Endothelial cell of umbilical vein (primary cell): ENCODE data around the gene RSPRY1. TPM values are rescaled to one million over a fixed set of nuclear protein-coding genes. Genes with fewer than 3 reads are reported as not detected.

Experiments used
- BruUV-seq: library from RNA; stranded (reverse); fragments of 400-500 nt; replicated peaks from 2 replicates; lab custom pipeline; 2021; lab: Mats Ljungman, UMichigan
- CTCF ChIA-PET: fragments of 300-600, 350-600 bp; sonication (Branson Sonifier 250); formaldehyde crosslinking; loops from one replicate; lab custom pipeline; 2021; ENCODE audit warnings: antibody characterized with exemption, inconsistent platforms; lab: Charles Lee
- POLR2A ChIA-PET: fragments of 300-600, 350-600 bp; sonication (Branson Sonifier 250); formaldehyde crosslinking; loops from one replicate; lab custom pipeline; 2021; ENCODE audit warnings: antibody characterized with exemption, inconsistent platforms; lab: Charles Lee
- DNase-seq: peaks from one replicate; pipeline ENCODE4 v3.0.0-alpha.2; 2011; ENCODE audit warnings: low read depth, low spot score
- FAIRE-seq: peaks from 2 replicates; lab custom pipeline; 2011; peaks lifted over from hg19 to GRCh38; lab: Jason Lieb, UNC
- H2AFZ ChIP-seq: 2 replicates; pipeline ENCODE4 v1.6.0; 2012; ENCODE audit warnings: low read depth, low read length, control low read depth, inconsistent platforms
- H3K27ac ChIP-seq: 2 replicates; pipeline ENCODE4 v1.5.1; 2011; ENCODE audit warnings: low read depth, mild to moderate bottlenecking, control low read depth, low read length, moderate library complexity; ENCODE audit not compliant: insufficient read depth
- H3K27me3 ChIP-seq, 2 experiments: 2 replicates each; pipeline versions ENCODE4 v1.6.0 to v1.6.1; 2011; ENCODE audit warnings: low read length in 2 of 2, mixed read lengths in 1 of 2; ENCODE audit not compliant: control insufficient read depth in 2 of 2, insufficient read depth in 2 of 2
- H3K36me3 ChIP-seq, 2 experiments: 2 replicates in 1 of 2; 3 replicates in 1 of 2; pipeline ENCODE4 v1.5.1; 2011; ENCODE audit warnings: low read length in 2 of 2, mild to moderate bottlenecking in 1 of 2, moderate library complexity in 1 of 2; ENCODE audit not compliant: control insufficient read depth in 2 of 2, insufficient read depth in 2 of 2; ENCODE audit errors: extremely low read depth in 1 of 2
- H3K4me1 ChIP-seq: 3 replicates; pipeline ENCODE4 v1.5.1; 2011; ENCODE audit warnings: mild to moderate bottlenecking, low read length; ENCODE audit not compliant: control insufficient read depth, insufficient read depth; ENCODE audit errors: extremely low read depth
- H3K4me2 ChIP-seq: 2 replicates; pipeline ENCODE4 v1.6.1; 2011; ENCODE audit warnings: low read length, control low read depth, mixed read lengths; ENCODE audit not compliant: insufficient read depth
- H3K4me3 ChIP-seq, 3 experiments: fragments of 200-600 bp in 1 of 3; sonication (generic), shearing (Covaris generic) in 1 of 3; replicated peaks in 1 of 3; 2 replicates each; pipeline ENCODE4 v1.5.1; 2011 to 2016; ENCODE audit warnings: control low read depth in 3 of 3, low read length in 3 of 3, mild to moderate bottlenecking in 2 of 3, inconsistent platforms in 1 of 3, low read depth in 1 of 3, moderate library complexity in 1 of 3; ENCODE audit not compliant: insufficient read depth in 1 of 3
- H3K79me2 ChIP-seq: 2 replicates; pipeline ENCODE4 v1.6.0; 2012; ENCODE audit warnings: low read length, inconsistent platforms; ENCODE audit not compliant: control insufficient read depth, insufficient read depth
- H3K9ac ChIP-seq: replicated peaks from 2 replicates; pipeline ENCODE3; 2011; ENCODE audit warnings: low read length, control low read depth; ENCODE audit not compliant: insufficient read depth; ENCODE audit errors: extremely low read depth
- H3K9me1 ChIP-seq: replicated peaks from 3 replicates; pipeline ENCODE4 v1.6.0; 2011; ENCODE audit warnings: mild to moderate bottlenecking, low read length; ENCODE audit not compliant: control insufficient read depth, insufficient read depth; ENCODE audit errors: extremely low read depth
- H3K9me3 ChIP-seq: replicated peaks from 2 replicates; pipeline ENCODE4 v1.5.1; 2012; ENCODE audit warnings: low read length, inconsistent platforms; ENCODE audit not compliant: control insufficient read depth, insufficient read depth
- H4K20me1 ChIP-seq: replicated peaks from 2 replicates; pipeline ENCODE3; 2011; ENCODE audit warnings: mild to moderate bottlenecking, low read length; ENCODE audit not compliant: control insufficient read depth, insufficient read depth; ENCODE audit errors: extremely low read depth
- CTCF ChIP-seq, 2 donors: IDR thresholded peaks; 1 replicate in 1 of 2; 2 replicates in 1 of 2; pipeline ENCODE4 v1.5.1; 2011; ENCODE audit warnings: low read length in 2 of 2, mild to moderate bottlenecking in 2 of 2, moderate library complexity in 2 of 2, control low read depth in 1 of 2, inconsistent platforms in 1 of 2, low read depth in 1 of 2; ENCODE audit not compliant: insufficient read depth in 1 of 2; ENCODE audit errors: extremely low read depth in 1 of 2
- EZH2 ChIP-seq: IDR thresholded peaks from 2 replicates; pipeline ENCODE4 v1.6.1; 2012; ENCODE audit warnings: borderline replicate concordance, low read depth, mild to moderate bottlenecking, moderate library complexity, low read length, inconsistent platforms; ENCODE audit not compliant: severe bottlenecking
- FOS ChIP-seq: IDR thresholded peaks from 2 replicates; pipeline ENCODE4 v1.6.1; 2011; ENCODE audit warnings: mild to moderate bottlenecking, low read length, moderate library complexity, borderline replicate concordance; ENCODE audit not compliant: insufficient read depth
- GATA2 ChIP-seq: IDR thresholded peaks from 2 replicates; pipeline ENCODE4 v1.7.0; 2011; ENCODE audit warnings: low read depth, mild to moderate bottlenecking, moderate library complexity, mixed read lengths, low read length; ENCODE audit not compliant: insufficient read length, insufficient read depth
- JUN ChIP-seq: IDR thresholded peaks from 2 replicates; pipeline ENCODE4 v1.6.1; 2011; ENCODE audit warnings: borderline replicate concordance, low read depth; ENCODE audit not compliant: insufficient read length, insufficient read depth
- MAX ChIP-seq: IDR thresholded peaks from 2 replicates; pipeline ENCODE4 v1.6.1; 2011; ENCODE audit not compliant: insufficient read depth, insufficient read length
- MYC ChIP-seq: IDR thresholded peaks from one replicate; pipeline ENCODE4 v1.6.1; 2011; ENCODE audit warnings: mild to moderate bottlenecking, low read depth, low read length
- POLR2A ChIP-seq: IDR thresholded peaks from 2 replicates; pipeline ENCODE4 v1.6.1; 2012; ENCODE audit warnings: low read depth, mild to moderate bottlenecking, control low read depth, low read length
- POLR2AphosphoS5 ChIP-seq: IDR thresholded peaks from 2 replicates; pipeline ENCODE4 v1.6.1; 2012; ENCODE audit warnings: low read depth, mild to moderate bottlenecking, control low read depth, low read length, moderate library complexity; ENCODE audit not compliant: insufficient read depth
- dilution Hi-C: fragments of 300-500 bp; cut with MboI; formaldehyde crosslinking; loops from one replicate; pipeline ENCODE4 v1.15.0; 2019; ENCODE audit warnings: low sequenced_read_pairs; ENCODE audit not compliant: extremely low pct_ligation_motif_present
- intact Hi-C: fragments of 100-400 bp; cut with micrococcal nuclease; formaldehyde crosslinking; loops from one replicate; pipeline ENCODE4 v1.10.0; 2022
- polyA plus RNA-seq, 4 experiments: library from polyadenylated mRNA; depleted of rRNA in 3 of 4; stranded (reverse) in 3 of 4; unstranded in 1 of 4; fragments of >200 nt; gene quantifications; 2 replicates each; pipeline versions ENCODE4 v1.2.1 to v1.2.3, GENCODE V29; 2011 to 2012; ENCODE audit warnings: missing spikeins in 1 of 4
- total RNA-seq: library from RNA; stranded (reverse); gene quantifications from 2 replicates; pipeline ENCODE4 v1.2.3, GENCODE V29; 2021

RSPRY1 gene
- total and polyA plus RNA-seq, 2 donors (not counting 3 experiments of a cell fraction or from before 2014, with no cell fraction given) = 28.5 to 55.1 TPM

DNA sequence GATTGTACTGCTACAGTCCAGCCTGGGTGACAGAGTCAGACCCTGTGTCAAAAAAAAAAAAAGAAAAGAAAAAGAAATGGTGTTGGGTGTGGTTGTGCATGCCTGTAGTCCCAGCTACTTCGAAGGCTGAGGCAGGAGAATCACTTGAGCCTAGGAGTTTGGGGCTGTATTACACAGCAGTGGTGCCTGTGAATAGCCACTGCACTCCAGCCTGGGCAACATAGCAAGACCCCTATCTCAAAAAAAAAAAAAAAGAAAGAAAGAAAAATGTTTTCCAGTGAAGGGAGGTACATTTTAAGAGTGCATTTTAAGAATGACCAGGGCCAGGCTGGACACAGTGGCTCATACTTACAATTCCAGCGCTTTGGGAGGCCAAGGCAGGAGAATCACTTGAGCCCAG lies 65.2 kb downstream of the RSPRY1 start:
- H3K9me1 ChIP-seq = no peaks in the 10 kb centered on the region
- FAIRE-seq (no peak), DNase-seq (no peak)
- intact Hi-C loops (no loop called here), dilution Hi-C loops (no loop called here)
- ChIA-PET POLR2A (interaction anchor here (1.0 kb wide), 1 partner anchor 15 kb away, joined by 3 read pairs; no protein-coding TSS in a partner anchor), CTCF (no interaction called here)
- H3K4me2 ChIP-seq = no peak overlapping the region
- no peak overlapping the region for H3K4me3 ChIP-seq
- peaks cover 2% of the 10 kb centered on the region for H3K79me2 ChIP-seq
- no peak for TF ChIP-seq GATA2
- TF ChIP-seq JUN = no peak
- TF ChIP-seq CTCF (IDR thresholded peaks at IDR 0.05; ENCODE audit: extremely low read depth in 1 of 2, insufficient read depth in 1 of 2, low read depth in 1 of 2, low read length in 2 of 2) = no peak
- no peak for TF ChIP-seq POLR2A
- TF ChIP-seq FOS = no peak
- TF ChIP-seq POLR2AphosphoS5 = no peak
- no peak for TF ChIP-seq EZH2
- TF ChIP-seq MAX = no peak
- TF ChIP-seq MYC = no peak
- H3K36me3 ChIP-seq = peaks cover 21 to 23% of the 10 kb centered on the region in 2 experiments
- no TSS peak for BruUV-seq
- no peak overlapping the region for H2AFZ ChIP-seq
- no peaks in the 10 kb centered on the region for H3K27me3 ChIP-seq
- H3K4me1 ChIP-seq = peaks cover 7% of the 10 kb centered on the region
- H3K9ac ChIP-seq = no peak overlapping the region
- no peaks in the 10 kb centered on the region for H4K20me1 ChIP-seq
- no peak overlapping the region for H3K27ac ChIP-seq
- no peaks in the 10 kb centered on the region for H3K9me3 ChIP-seq
